ENCODE results near the gene CHADL. TPM values are rescaled to one million over a fixed set of nuclear protein-coding genes. Genes with fewer than 3 reads are reported as not detected.
"Not testable (repeated sequence)": the region's sequence is repeated elsewhere in the genome, so short reads cannot be mapped to it uniquely, and the experiment has no call there.

Gene CHADL
- total RNA-seq (2014; rRNA removed; shearing (Covaris generic)), result 0.75 and 4.3 TPM in 2 replicates

- in situ Hi-C loops (cut with HindIII; ENCODE audit: low sequenced_read_pairs), result no loop called here
- DNase-seq (ENCODE audit: low spot score), result peak; percentile 32
Observed at GRCh38 chr22:41240377-41241132, at the start of gene CHADL. CHADL (minus strand) TSS chr22:41240931; CDS start chr22:41240881, 50 bp downstream.

- no peak for DNase-seq (ENCODE audit: low spot score)
- in situ Hi-C loops (cut with HindIII; ENCODE audit: low sequenced_read_pairs), result no loop called here
Observed at GRCh38 chr22:41289671-41290070, 48.9 kb upstream of the CHADL start.

- DNase-seq (ENCODE audit: low spot score), result no peak
- in situ Hi-C loops (cut with HindIII; ENCODE audit: low sequenced_read_pairs), result no loop called here
Observed at GRCh38 chr22:41288245-41288946, 47.7 kb upstream of the CHADL start.

GRCh38 chr22:41286639-41287091 is 45.9 kb upstream of the CHADL start:
- in situ Hi-C loops (cut with HindIII; ENCODE audit: low sequenced_read_pairs), result no loop called here
- DNase-seq (ENCODE audit: low spot score), result no peak

GRCh38 chr22:41285820-41286638 is 45.3 kb upstream of the CHADL start, which contains the start of gene RANGAP1:
RANGAP1 (minus strand) TSS chr22:41286187; CDS start chr22:41281044, 5,143 bp downstream.
- in situ Hi-C loops (cut with HindIII; ENCODE audit: low sequenced_read_pairs), result no loop called here
- DNase-seq (ENCODE audit: low spot score), result peak; percentile 100

GRCh38 chr22:41285441-41285819 is 44.7 kb upstream of the CHADL start:
- no peak for DNase-seq (ENCODE audit: low spot score)
- in situ Hi-C loops (cut with HindIII; ENCODE audit: low sequenced_read_pairs), result no loop called here

- in situ Hi-C loops (cut with HindIII; ENCODE audit: low sequenced_read_pairs), result no loop called here
- no peak for DNase-seq (ENCODE audit: low spot score)
Observed at GRCh38 chr22:41284465-41284864, 43.7 kb upstream of the CHADL start.

GRCh38 chr22:41280854-41281253 is 40.1 kb upstream of the CHADL start:
- DNase-seq (ENCODE audit: low spot score), result no peak
- in situ Hi-C loops (cut with HindIII; ENCODE audit: low sequenced_read_pairs), result no loop called here

- DNase-seq (ENCODE audit: low spot score), result no peak
- in situ Hi-C loops (cut with HindIII; ENCODE audit: low sequenced_read_pairs), result no loop called here
Observed at GRCh38 chr22:41280065-41280464, 39.3 kb upstream of the CHADL start.

GRCh38 chr22:41274856-41275255 is 34.1 kb upstream of the CHADL start:
- no peak for DNase-seq (ENCODE audit: low spot score)
- in situ Hi-C loops (cut with HindIII; ENCODE audit: low sequenced_read_pairs), result no loop called here

GRCh38 chr22:41273128-41273527 is 32.4 kb upstream of the CHADL start:
- in situ Hi-C loops (cut with HindIII; ENCODE audit: low sequenced_read_pairs), result no loop called here
- DNase-seq (ENCODE audit: low spot score), result no peak

- DNase-seq (ENCODE audit: low spot score), result no peak
- in situ Hi-C loops (cut with HindIII; ENCODE audit: low sequenced_read_pairs), result no loop called here
Observed at GRCh38 chr22:41271787-41272186, 31.1 kb upstream of the CHADL start.

- DNase-seq (ENCODE audit: low spot score), result no peak
- in situ Hi-C loops (cut with HindIII; ENCODE audit: low sequenced_read_pairs), result no loop called here
Observed at GRCh38 chr22:41267958-41268357, 27.2 kb upstream of the CHADL start.

GRCh38 chr22:41264408-41264941 is 23.7 kb upstream of the CHADL start:
- no peak for DNase-seq (ENCODE audit: low spot score)
- in situ Hi-C loops (cut with HindIII; ENCODE audit: low sequenced_read_pairs), result no loop called here

GRCh38 chr22:41263704-41264103 is 23.0 kb upstream of the CHADL start:
- no peak for DNase-seq (ENCODE audit: low spot score)
- in situ Hi-C loops (cut with HindIII; ENCODE audit: low sequenced_read_pairs), result no loop called here

GRCh38 chr22:41262250-41262765 is 21.6 kb upstream of the CHADL start:
- DNase-seq (ENCODE audit: low spot score), result no peak
- in situ Hi-C loops (cut with HindIII; ENCODE audit: low sequenced_read_pairs), result no loop called here

- no peak for DNase-seq (ENCODE audit: low spot score)
- in situ Hi-C loops (cut with HindIII; ENCODE audit: low sequenced_read_pairs), result no loop called here
Observed at GRCh38 chr22:41261541-41262249, 21.0 kb upstream of the CHADL start.

- no peak for DNase-seq (ENCODE audit: low spot score)
- in situ Hi-C loops (cut with HindIII; ENCODE audit: low sequenced_read_pairs), result no loop called here
Observed at GRCh38 chr22:41260871-41261270, 20.1 kb upstream of the CHADL start.

- in situ Hi-C loops (cut with HindIII; ENCODE audit: low sequenced_read_pairs); DNase-seq (ENCODE audit: low spot score): not testable (repeated sequence)
Observed at GRCh38 chr22:41259756-41260155, 19.0 kb upstream of the CHADL start.
